HG03175 (cell line): ENCODE data around the gene PELI3.
A peak's percentile ranks its signal among the peaks of the same experiment; 100 is the strongest.
"Not testable (repeated sequence)": the region's sequence is repeated elsewhere in the genome, so short reads cannot be mapped to it uniquely, and the experiment has no call there.

ENCODE experiments used
- ATAC-seq: cut with Tn5 transposase; IDR thresholded peaks from one replicate; pipeline ENCODE4 v1.9.1; 2021; ENCODE audit warnings: mild to moderate bottlenecking, moderate library complexity; ENCODE audit not compliant: unreplicated experiment

PELI3 gene

DNA sequence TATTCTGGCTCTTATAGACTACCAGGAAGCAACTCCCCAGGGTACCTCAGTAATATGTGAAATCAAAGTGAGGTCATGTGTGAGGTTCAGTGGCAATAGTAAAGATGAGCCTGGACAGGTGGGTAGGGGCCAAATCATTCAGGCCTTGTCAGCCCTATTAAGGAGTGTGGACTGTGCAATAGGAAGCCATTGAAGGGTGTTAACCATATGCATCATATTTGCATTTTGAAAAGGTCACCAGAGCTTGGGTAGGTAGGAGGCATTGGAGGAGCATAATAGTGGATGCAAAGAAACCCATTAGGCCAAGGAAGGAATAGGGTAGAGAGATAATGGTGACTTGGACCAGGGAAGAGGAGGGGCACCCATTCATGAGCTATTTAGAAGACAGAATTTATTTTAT, 19.7 kb upstream of the PELI3 start:
- ATAC-seq = no peak

DNA sequence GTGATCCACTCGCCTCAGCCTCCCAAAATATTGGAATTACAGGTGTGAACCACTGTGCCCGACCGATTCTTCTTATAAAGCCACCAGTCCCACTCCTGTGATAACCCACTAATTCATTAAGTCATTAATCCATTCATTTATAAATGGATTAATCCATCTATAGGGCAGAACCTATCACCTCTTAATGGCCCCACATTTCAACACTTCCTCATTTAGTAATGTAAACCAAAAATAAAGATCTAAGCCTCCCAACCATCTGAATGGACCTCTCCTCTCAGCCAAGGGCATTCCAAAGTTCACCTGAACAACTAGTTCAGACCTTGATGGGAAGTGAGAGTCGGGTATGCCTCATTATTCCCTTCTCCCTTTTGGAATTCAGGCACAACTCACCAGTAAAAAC, 18.2 kb upstream of the PELI3 start:
- no peak for ATAC-seq

DNA sequence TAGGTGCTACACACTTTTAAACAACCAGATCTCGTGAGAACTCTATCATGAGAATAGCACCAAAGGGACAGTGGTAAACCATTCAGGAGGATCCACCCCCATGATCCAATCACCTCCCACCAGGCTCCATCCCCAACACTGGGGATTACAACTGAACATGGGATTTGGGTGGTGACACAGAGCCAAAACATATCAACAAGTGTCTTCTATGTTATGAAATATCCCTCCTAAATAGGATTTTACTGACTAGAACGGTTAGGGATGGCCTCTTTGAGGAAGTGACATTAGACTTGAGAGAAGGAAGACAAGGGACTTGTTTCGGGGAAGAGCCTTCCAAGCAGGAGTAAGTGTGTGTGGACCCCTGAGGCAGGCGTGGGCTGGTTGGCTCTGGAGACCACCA, 16.1 kb upstream of the PELI3 start:
- no peak for ATAC-seq

DNA sequence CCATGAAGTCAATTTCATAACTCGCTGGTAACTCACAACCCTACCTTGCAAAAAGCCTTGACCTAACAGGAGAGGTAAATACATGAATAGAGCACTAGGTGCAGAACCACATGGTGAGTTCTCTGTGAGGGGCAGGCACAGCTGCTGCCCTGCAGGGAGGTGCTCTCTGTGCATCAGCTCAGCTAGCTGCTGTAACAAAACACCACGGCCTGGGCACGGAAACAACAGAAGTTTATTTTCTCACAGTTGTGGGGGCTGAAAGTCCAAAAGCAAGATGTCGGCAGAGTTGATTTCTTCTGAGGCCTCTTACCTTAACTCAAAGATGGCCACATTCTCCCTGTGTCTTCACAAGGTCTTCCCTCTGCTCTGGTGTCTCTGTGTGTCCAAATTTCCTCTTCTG, 15.0 kb upstream of the PELI3 start:
- no peak for ATAC-seq

DNA sequence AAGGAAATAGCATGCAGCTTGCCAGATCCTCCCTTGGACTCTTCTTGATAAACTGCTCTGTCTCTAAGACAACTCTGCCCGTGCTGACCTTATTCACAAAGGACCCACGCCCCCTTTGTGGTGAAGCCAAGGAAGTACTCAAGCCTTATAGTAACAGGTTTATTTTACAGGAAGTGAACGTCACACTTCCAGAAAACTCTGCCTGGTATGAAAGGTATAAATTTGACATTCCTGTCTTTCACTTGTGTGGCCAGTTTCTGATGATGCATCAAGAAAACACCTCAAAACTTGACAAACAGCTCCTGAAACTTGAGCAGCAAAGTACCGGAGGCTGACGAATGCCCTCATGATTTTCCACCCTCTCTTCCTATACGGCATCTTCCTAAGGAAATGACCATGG, 12.5 kb upstream of the PELI3 start:
- ATAC-seq = no peak

DNA sequence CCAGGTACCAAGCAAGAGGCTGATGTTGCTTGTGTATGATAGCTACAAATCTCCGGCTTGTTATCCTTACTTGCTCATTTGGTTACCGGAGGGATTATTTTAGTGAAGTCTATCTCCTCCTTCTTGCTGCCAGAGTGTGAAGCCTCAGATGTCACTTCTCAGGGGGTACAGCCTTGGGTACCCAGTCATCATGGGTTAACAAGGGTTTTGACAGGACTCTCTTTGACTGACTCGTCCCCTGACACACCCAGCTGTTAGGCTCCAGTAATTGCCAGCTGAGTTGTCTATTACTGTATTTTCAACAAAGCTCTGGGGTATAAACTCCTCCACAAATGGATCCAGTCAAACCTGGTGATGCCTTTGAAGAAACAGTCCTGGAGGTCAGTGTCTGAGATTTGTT, 11.9 kb upstream of the PELI3 start:
- no peak for ATAC-seq

DNA sequence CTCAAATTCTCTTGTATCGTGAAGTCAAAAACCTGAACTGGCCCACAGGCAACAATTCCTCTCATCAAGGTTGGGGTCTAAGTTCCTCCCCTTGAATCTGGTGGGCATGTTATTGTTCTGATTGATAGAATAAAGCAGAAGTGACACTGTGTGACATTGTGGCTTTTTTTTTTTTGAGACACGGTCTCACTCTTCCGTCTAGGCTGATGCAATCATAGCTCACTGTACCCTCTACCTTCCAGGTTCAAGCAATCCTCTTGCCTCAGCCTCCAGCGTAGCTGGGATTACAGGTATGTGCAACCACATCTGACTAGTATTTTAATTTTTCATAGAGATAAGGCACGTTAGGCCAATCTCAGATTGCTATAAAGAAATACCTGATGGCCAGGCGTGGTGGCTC, 8.9 kb upstream of the PELI3 start:
- no peak for ATAC-seq

DNA sequence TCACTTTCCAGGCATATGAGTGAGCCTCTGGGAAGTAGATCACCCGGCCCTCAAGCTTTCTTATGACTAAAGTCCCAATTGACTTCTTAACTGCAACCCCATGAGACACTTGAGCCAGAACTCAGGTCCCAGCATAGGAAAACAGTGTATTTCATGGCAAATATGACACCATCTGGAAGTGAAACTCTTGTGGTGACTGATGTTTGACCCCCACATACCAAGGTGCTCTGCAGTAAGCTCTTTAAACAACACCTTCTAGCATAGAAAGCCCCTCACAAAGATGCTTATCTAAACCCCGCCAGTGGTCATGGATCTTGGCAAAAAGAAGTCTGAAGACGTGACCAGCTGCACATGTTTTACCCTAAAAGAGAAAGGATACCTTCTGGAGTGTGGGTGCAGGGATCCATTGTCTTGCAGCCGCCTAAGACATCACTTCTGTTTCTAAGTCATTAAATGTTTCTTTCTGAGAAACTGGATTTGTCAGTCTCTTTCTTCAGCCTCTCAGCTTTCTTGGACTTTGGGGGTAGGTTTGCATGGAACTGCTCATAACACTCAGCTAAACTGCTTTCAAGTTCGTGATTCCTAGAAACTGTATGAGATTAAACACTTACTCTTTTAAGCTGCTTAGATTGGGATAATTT, 7.4 kb upstream of the PELI3 start:
- ATAC-seq = no peak

DNA sequence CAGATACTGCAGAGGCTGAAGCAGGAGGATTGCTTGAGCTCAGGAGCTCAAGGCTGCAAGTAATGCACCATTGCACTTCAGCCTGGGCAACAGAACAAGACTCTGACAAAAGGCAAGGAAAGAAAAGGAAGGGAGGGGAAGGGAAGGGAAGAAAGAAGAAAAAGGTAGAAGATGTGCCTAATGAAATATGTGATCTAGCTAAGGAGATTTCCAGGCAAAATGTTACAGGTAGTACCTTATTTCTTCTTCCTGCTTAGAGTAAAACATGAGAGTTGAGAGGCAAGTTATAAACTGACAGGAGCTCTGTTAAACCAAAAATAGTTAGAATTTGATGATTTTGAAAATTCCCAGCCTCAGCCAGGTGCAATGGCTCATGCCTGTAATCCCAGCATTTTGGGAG, 4.7 kb upstream of the PELI3 start:
- ATAC-seq = no peak

DNA sequence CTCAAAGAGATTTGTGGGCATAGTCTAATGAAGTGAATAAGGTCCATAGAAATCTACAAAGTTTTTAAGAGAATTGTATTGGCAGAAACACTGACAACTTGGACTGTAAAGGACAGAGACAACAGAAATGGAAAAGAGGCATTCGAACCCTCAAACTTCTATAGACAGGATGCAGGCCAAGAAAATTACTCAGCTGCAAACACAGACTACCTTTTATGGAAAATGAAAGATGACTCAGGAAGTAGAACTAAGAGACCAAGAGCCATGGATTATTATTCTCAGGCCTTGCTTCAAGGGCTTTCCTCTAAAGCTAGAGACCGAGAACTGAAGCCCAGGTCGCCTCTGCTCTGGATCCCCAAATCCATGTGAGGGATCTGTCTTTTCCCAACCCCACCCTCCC, 3.8 kb upstream of the PELI3 start:
- ATAC-seq = no peak

DNA sequence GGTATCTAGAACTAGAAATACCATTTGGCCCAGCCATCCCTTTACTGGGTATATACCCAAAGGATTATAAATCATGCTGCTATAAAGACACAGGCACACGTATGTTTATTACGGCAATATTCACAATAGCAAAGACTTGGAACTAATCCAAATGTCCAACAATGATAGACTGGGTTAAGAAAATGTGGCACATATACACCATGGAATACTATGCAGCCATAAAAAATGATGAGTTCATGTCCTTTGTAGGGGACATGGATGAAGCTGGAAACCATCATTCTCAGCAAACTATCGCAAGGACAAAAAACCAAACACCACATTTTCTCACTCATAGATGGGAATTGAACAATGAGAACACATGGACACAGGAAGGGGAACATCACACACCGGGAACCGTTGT, 2.6 kb upstream of the PELI3 start:
- ATAC-seq = not testable (repeated sequence)

DNA sequence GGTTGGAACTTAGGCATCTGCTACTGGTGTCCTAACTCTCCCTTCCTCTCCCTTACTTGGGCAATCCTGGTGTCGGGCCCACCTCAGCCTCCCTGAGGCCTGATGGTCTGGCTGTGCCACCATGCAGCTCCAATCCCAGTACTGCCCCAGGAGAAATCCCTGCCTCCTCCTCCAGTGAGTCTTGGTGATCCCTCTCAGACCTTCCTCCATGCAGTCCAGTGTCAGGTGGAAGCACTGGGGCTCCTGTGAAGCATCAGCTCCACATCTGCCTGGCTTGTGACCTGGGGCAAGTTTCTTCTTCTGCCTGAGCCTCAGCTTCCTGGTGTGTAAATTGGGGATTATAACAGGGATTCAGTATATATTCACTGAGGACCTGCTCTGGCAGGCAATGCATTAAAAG, 1.8 kb upstream of the PELI3 start:
- no peak for ATAC-seq

DNA sequence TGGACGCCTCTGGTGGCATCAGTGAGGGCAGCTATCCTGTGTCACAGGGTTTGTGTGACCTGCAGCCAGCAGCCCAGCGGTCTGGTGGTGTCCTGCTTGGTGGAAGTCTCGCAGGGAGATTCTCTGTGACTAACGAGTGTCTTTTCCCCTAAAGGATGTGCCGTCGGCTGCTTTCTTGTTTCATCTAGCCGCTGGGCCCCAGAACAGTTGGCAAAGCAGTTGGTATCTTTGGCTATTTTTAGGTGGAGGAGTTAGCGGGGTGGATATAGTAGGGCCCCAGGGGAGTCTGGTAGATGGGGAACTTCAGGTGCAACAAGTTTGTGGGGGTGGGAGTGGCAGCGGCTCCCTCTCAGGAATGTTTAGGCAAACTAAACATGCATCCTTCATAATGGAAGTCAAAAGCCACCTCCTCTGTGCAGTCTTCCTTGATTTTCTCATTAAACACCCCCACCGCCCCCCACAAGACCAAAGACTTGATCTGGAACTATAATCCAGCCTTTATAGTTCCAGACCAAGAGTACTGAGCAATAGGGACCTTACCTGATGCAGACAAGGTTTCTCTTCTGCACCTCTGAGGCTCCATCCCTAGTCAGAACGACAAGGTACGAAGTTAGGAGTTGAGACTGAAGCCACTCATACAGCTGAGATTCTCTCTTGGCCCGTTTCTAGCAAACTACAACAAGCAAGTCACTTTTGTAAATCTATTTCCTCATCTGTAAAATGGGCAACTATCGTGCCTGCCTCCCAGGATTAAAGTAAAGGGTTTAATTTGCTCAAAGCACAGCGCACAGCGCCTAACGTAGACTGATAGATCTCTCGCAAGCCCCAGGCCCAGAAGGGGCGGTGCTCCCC, 1.1 kb upstream of the PELI3 start:
- no peak for ATAC-seq

DNA sequence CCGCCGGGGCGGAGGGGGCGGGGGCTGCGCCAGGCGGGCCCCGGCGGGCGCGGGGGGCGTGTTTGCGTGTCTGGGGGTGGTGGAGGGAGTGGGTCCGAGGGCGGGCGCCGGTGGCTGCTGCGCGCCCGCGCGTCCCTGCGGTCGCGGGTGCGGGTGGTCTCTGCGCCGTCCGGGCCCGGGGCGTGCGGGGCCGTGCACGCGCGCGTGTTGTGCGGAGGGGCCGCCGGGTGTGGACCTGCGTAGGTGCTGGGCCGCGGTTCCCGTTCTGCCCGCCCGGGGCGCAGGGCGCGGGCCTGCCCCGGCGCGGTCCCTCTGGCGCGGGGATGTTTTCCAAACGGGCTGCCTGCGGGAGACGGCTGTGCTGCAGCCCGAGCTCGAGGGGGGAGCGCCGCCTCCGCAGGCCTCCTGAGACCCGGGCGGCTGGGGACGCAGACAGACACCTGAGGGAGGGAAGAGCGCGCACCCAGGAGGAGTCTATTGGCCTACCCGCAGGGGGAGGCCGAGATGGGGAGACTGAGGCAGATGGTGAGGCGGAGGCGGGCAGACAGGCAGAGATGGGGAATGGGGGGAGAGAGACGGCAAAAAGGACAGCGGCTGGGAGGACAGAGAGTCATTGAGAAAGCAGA, 442 bp downstream of the PELI3 start:
- ATAC-seq = peak; percentile 37

DNA sequence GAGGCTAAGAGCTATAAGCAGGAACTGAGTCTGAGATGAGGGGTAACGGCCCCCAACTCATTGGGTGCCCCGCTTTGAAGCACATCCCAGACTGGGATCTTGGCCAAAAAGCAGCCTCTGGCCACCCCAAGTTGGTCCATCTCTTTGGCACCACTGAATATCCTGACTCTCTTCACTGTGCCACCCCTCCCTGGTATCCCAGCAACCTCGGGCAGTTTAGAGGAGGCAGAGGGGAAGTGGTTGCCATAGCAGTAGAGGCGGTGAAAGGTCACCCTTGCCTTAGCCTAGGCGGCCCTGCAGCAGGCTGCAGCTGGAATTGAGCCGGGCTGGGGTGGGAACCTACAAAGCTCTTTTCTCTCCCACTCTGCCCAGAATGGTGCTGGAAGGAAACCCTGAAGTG, 1.1 kb downstream of the PELI3 start:
- no peak for ATAC-seq

DNA sequence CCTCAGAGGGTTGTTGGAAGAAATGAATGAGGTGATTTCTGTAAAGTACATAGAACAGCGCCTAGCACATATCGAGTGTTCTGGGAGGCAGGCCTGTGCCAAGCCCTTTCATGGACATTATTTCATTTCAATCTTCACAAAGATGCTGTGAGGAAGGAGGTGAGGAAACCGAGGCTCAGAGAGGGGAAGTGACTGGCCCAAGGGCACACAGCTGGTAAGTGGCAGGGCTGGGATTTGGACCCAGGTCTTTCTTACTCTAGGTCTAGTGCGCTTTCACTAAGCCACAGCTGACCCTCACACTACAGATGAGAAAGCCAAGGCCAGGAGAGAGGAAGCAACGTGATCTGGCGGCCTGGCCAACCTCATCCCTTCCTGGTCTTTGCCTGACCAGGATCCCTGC, 2.0 kb downstream of the PELI3 start:
- no peak for ATAC-seq

DNA sequence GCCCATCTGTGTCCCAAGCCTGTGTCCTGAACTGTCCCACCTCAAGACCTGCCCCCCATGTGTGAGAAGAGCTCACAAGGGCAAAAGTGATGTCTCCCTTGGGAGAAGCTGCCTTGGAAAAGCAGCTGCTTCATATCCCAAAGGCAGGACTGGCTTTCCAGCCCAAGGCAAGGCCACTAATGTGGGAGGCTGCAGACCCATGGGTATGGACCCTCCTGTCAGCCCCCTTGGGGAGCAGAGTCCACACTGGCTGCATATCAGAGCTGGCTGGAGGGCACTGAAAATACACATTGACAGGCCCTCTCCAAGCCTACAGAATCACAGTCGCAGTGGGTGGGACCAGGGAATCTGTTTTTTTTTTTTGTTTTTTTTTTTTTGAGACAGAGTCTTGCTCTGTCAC, 2.7 kb downstream of the PELI3 start:
- no peak for ATAC-seq

DNA sequence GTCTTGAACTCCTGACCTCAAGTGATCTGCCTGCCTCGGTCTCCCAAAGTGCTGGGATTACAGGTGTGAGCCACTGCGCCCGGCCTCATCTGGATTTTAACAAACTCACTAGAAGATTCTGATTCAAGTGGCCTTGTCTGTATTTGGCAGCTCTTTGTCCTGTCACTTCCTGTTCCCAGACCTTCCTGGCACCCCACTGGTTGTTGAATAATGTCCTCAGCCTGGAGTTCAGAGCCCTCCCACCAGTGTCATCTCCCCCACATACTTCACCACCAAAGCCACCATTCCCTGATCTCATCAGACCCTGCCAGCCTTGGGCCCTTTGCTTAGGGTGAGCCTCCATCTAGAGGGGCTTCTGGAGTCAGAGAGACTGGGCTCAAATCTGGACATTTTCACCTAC, 3.3 kb downstream of the PELI3 start:
- no peak for ATAC-seq

DNA sequence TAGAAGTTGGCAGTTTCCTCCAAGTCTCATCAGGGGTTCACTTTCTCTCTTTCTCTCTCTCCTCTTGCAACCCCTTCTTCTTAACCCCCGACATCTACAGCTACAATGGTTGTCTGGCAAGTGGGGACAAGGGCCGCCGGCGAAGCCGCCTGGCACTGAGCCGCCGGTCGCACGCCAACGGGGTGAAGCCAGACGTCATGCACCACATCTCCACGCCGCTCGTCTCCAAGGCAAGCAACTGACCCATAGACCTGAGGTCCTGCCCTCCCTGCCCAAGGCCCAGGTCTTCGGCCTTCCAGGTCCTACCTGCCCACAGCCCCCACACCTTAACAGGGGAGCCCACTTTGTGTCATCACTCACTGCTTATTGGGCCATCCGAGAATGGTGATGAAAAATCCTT, 4.4 kb downstream of the PELI3 start:
- ATAC-seq = no peak

DNA sequence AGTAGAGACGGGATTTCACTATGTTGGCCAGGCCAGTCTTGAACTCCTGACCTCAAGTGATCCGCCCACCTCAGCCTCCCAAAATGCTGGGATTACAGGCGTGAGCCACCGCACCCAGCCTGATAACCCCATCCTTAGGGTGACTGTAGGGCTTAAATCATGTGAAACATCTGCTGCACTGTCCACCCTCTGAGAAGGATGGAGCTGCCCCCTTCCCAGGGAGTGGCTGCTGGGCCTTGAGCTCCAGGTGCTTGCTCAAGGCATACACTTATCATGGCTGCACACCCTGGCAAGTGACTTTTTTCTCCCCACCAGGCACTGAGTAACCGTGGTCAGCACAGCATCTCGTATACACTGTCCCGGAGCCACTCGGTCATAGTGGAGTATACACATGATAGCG, 5.3 kb downstream of the PELI3 start:
- ATAC-seq = no peak

DNA sequence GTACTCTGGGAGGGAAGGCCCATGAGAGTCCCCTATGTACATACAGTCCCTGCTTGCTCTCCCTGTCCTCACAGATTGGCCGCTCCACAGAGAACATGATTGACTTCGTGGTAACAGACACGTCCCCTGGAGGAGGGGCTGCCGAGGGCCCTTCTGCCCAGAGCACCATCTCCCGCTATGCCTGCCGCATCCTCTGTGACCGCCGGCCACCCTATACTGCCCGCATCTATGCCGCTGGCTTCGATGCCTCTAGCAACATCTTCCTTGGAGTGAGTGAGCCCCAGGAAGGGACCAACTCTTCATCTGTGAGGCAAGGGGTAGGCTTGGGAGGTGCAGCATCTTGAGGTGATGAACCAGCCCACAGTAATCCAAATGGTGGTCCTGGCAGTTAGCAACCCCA, 6.5 kb downstream of the PELI3 start:
- no peak for ATAC-seq
